ENCODE data around the gene NUDT3. TPM values are rescaled to one million over a fixed set of nuclear protein-coding genes. Genes with fewer than 3 reads are reported as not detected.
A peak's percentile ranks its signal among the peaks of the same experiment; 100 is the strongest.

Gene NUDT3
- total RNA-seq, 1 donor from 2014 or later, result 50.1 TPM

- Histone ChIP-seq H3K27me3 (ENCODE audit: low read depth) (no peaks in the 10 kb centered on the region), H3K27ac (replicated peaks) (peak overlapping the region; percentile 63), H3K4me1 (peaks cover 87% of the 10 kb centered on the region), H3K9me3 (replicated peaks) (no peaks in the 10 kb centered on the region), H3K36me3 (peaks cover 8% of the 10 kb centered on the region), H3K4me3 (no peak overlapping the region)
- no peak for TF ChIP-seq CTCF (IDR thresholded peaks at IDR 0.05; ENCODE audit: borderline replicate concordance)
- no peak for DNase-seq
- intact Hi-C loops (cut with micrococcal nuclease), result no loop called here
Observed at GRCh38 chr6:34339432-34339831, 53.0 kb downstream of the NUDT3 start.

DNA sequence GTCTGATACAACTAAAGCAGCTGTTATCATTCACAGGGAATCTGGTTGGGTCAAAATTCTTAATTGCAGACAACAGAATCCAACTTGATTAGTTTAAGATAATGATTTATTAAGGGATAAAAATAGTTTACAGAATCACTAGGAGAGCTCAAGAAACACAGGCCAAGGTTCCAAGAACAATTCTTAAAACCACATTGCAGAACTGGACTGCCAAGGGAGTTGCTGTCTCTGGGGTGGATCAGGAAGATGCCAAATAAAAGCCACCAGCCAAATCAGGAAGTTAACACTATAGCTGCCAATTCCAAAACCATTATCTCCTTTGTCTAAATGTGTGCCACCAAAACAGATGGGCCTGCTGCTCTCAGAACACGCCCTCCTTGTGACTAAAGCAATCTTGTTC, 53.7 kb downstream of the NUDT3 start:
- no peak for DNase-seq
- H3K9me3 ChIP-seq (replicated peaks), result no peaks in the 10 kb centered on the region
- peaks cover 84% of the 10 kb centered on the region for H3K4me1 ChIP-seq
- H3K4me3 ChIP-seq, result no peak overlapping the region
- H3K27me3 ChIP-seq (ENCODE audit: low read depth), result no peaks in the 10 kb centered on the region
- no peak for TF ChIP-seq CTCF (IDR thresholded peaks at IDR 0.05; ENCODE audit: borderline replicate concordance)
- peak overlapping the region; percentile 29 for H3K27ac ChIP-seq (replicated peaks)
- H3K36me3 ChIP-seq, result peaks cover 8% of the 10 kb centered on the region
- intact Hi-C loops (cut with micrococcal nuclease), result no loop called here

DNA sequence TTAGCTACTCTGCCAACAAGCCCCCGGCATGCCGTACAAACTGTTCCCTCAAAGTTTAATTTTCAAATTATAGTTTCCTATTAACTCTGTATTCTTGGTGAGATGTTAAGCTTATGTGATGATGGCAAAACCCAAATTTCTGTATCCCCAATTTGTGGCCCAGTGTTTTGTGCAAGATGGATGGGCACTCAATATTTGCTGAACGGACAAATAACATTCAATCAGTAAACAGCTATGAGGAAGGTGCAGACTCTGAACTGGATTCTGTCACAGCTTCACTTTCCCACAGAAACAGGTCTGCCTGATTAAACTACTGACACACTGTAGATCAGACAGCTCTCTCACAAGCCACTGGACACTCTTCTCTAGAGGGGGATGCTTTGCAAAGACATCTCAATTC, 54.1 kb downstream of the NUDT3 start:
- intact Hi-C loops (cut with micrococcal nuclease), result no loop called here
- Histone ChIP-seq H3K27me3 (ENCODE audit: low read depth) (no peaks in the 10 kb centered on the region), H3K36me3 (peaks cover 8% of the 10 kb centered on the region), H3K4me1 (peaks cover 84% of the 10 kb centered on the region), H3K4me3 (no peak overlapping the region), H3K9me3 (replicated peaks) (no peaks in the 10 kb centered on the region), H3K27ac (replicated peaks) (peak overlapping the region; percentile 29)
- no peak for DNase-seq
- no peak for TF ChIP-seq CTCF (IDR thresholded peaks at IDR 0.05; ENCODE audit: borderline replicate concordance)

- no peak for DNase-seq
- Histone ChIP-seq H3K36me3 (peaks cover 8% of the 10 kb centered on the region), H3K27ac (replicated peaks) (peak overlapping the region; percentile 80), H3K9me3 (replicated peaks) (no peaks in the 10 kb centered on the region), H3K27me3 (ENCODE audit: low read depth) (no peaks in the 10 kb centered on the region), H3K4me3 (no peak overlapping the region), H3K4me1 (peaks cover 76% of the 10 kb centered on the region)
- intact Hi-C loops (cut with micrococcal nuclease), result no loop called here
- no peak for TF ChIP-seq CTCF (IDR thresholded peaks at IDR 0.05; ENCODE audit: borderline replicate concordance)
Observed at GRCh38 chr6:34334796-34335416, 57.6 kb downstream of the NUDT3 start.

- DNase-seq, result peak; percentile 78
- H3K4me1 ChIP-seq, result peaks cover 65% of the 10 kb centered on the region
- intact Hi-C loops (cut with micrococcal nuclease), result no loop called here
- H3K4me3 ChIP-seq, result no peak overlapping the region
- H3K27ac ChIP-seq (replicated peaks), result peak overlapping the region; percentile 80
- no peaks in the 10 kb centered on the region for H3K9me3 ChIP-seq (replicated peaks)
- no peak for TF ChIP-seq CTCF (IDR thresholded peaks at IDR 0.05; ENCODE audit: borderline replicate concordance)
- peaks cover 8% of the 10 kb centered on the region for H3K36me3 ChIP-seq
- H3K27me3 ChIP-seq (ENCODE audit: low read depth), result no peaks in the 10 kb centered on the region
Observed at GRCh38 chr6:34333858-34334257, 58.6 kb downstream of the NUDT3 start.

Measured in left ventricle myocardium inferior (tissue), 1 donor.